Fibroblast of upper back skin (primary cell): ENCODE results near the gene RNGTT.
A peak's percentile ranks its signal among the peaks of the same experiment; 100 is the strongest.
"Not testable (repeated sequence)": the region's sequence is repeated elsewhere in the genome, so short reads cannot be mapped to it uniquely, and the experiment has no call there.

Experiments
- DNase-seq: peaks from one replicate; pipeline ENCODE4 v3.0.0-alpha.2; 2013

The RNGTT gene

GRCh38 chr6:88785478-88785877 lies 177.9 kb downstream of the RNGTT start:
- DNase-seq = no peak

- peak; percentile 77 for DNase-seq
Measured at GRCh38 chr6:88780714-88781389, 182.6 kb downstream of the RNGTT start.

- DNase-seq = no peak
Measured at GRCh38 chr6:88775866-88776571, 187.4 kb downstream of the RNGTT start.

- not testable (repeated sequence) for DNase-seq
Measured at GRCh38 chr6:88768114-88768513, 195.3 kb downstream of the RNGTT start.

- DNase-seq = peak; percentile 16
Measured at GRCh38 chr6:88764081-88764480, 199.3 kb downstream of the RNGTT start.

GRCh38 chr6:88763160-88763559 lies 200.3 kb downstream of the RNGTT start:
- no peak for DNase-seq

GRCh38 chr6:88761237-88762031 lies 202.0 kb downstream of the RNGTT start:
- no peak for DNase-seq

- no peak for DNase-seq
Measured at GRCh38 chr6:88760091-88760490, 203.3 kb downstream of the RNGTT start.

- no peak for DNase-seq
Measured at GRCh38 chr6:88750936-88751335, 212.5 kb downstream of the RNGTT start.

- DNase-seq = no peak
Measured at GRCh38 chr6:88749849-88750248, 213.6 kb downstream of the RNGTT start.

GRCh38 chr6:88748141-88748540 lies 215.3 kb downstream of the RNGTT start:
- DNase-seq = no peak

- DNase-seq = no peak
Measured at GRCh38 chr6:88741939-88742338, 221.5 kb downstream of the RNGTT start.

GRCh38 chr6:88741071-88741470 lies 222.3 kb downstream of the RNGTT start:
- no peak for DNase-seq

- DNase-seq = no peak
Measured at GRCh38 chr6:88734544-88734943, 228.9 kb downstream of the RNGTT start.

- DNase-seq = peak; percentile 21
Measured at GRCh38 chr6:88730611-88731011, 232.8 kb downstream of the RNGTT start.

GRCh38 chr6:88728756-88729155 lies 234.7 kb downstream of the RNGTT start:
- DNase-seq = no peak

GRCh38 chr6:88726409-88726808 lies 237.0 kb downstream of the RNGTT start:
- DNase-seq = not testable (repeated sequence)

- peak; percentile 97 for DNase-seq
Measured at GRCh38 chr6:88725111-88725975, 238.1 kb downstream of the RNGTT start.

GRCh38 chr6:88722686-88723085 lies 240.7 kb downstream of the RNGTT start:
- DNase-seq = peak; percentile 54

GRCh38 chr6:88716399-88716798 lies 247.0 kb downstream of the RNGTT start:
- not testable (repeated sequence) for DNase-seq

GRCh38 chr6:88712243-88712936 lies 251.0 kb downstream of the RNGTT start:
- no peak for DNase-seq

- no peak for DNase-seq
Measured at GRCh38 chr6:88709819-88710246, 253.6 kb downstream of the RNGTT start.
